B cell (primary cell): ENCODE results near the gene SELENOS. TPM values are rescaled to one million over a fixed set of nuclear protein-coding genes. Genes with fewer than 3 reads are reported as not detected.

Experiments used
- ATAC-seq: fragments of 200-7000 bp; cut with Tn5 transposase; one replicate; pipeline ENCODE4 v1.10.0; 2021; ENCODE audit warnings: low read depth, mild to moderate bottlenecking, moderate number of reproducible peaks, moderate library complexity
- CTCF ChIA-PET: fragments of 350-600 bp; sonication (Branson Sonifier 250); formaldehyde crosslinking; loops from one replicate; lab custom pipeline; 2021; ENCODE audit warnings: antibody characterized with exemption, inconsistent platforms; lab: Charles Lee
- POLR2A ChIA-PET: fragments of 350-600 bp; sonication (Branson Sonifier 250); formaldehyde crosslinking; loops from one replicate; lab custom pipeline; 2021; ENCODE audit warnings: antibody characterized with exemption; lab: Charles Lee
- DNase-seq: peaks from one replicate; pipeline ENCODE4 v3.0.0; 2013
- H2AFZ ChIP-seq: 2 replicates; pipeline ENCODE4 v1.6.1; 2012; ENCODE audit warnings: mild to moderate bottlenecking, low read depth, low read length; ENCODE audit not compliant: insufficient read depth, poor library complexity, severe bottlenecking
- H3K27ac ChIP-seq, 2 donors: 1 replicate in 1 of 2; 2 replicates in 1 of 2; pipeline ENCODE4 v1.5.1; 2012 to 2013; ENCODE audit warnings: low read length in 2 of 2, mild to moderate bottlenecking in 2 of 2, moderate library complexity in 1 of 2
- H3K27me3 ChIP-seq, 4 experiments: fragments of 200-600 bp in 1 of 4; sonication (generic) in 1 of 4; replicated peaks in 1 of 4; 1 replicate in 2 of 4; 2 replicates in 2 of 4; pipeline versions ENCODE4 v1.6.1 to v1.7.0; 2013 to 2016; ENCODE audit warnings: low read length in 3 of 4, mild to moderate bottlenecking in 2 of 4, mixed read lengths in 1 of 4, moderate library complexity in 1 of 4; ENCODE audit not compliant: insufficient read depth in 4 of 4, control insufficient read depth in 3 of 4; ENCODE audit errors: control extremely low read depth in 1 of 4
- H3K36me3 ChIP-seq, 2 experiments: replicated peaks in 1 of 2; 1 replicate in 1 of 2; 2 replicates in 1 of 2; pipeline versions ENCODE4 v1.6.1 to v1.7.1; 2013; ENCODE audit warnings: low read length in 1 of 2; ENCODE audit not compliant: insufficient read depth in 2 of 2, control insufficient read depth in 1 of 2; ENCODE audit errors: control extremely low read depth in 1 of 2, extremely low read depth in 1 of 2
- H3K4me1 ChIP-seq, 2 donors: fragments of 200-600 bp in 1 of 2; sonication (generic) in 1 of 2; 1 replicate in 1 of 2; 2 replicates in 1 of 2; pipeline versions ENCODE4 v1.5.1 to v1.6.1; 2013 to 2017; ENCODE audit warnings: low read length in 2 of 2; ENCODE audit not compliant: control insufficient read depth in 2 of 2, insufficient read depth in 2 of 2
- H3K4me2 ChIP-seq: replicated peaks from 2 replicates; pipeline ENCODE3; 2012; ENCODE audit warnings: mild to moderate bottlenecking, low read depth, low read length; ENCODE audit not compliant: poor library complexity, severe bottlenecking
- H3K4me3 ChIP-seq, 5 experiments: fragments of 200-600 bp in 1 of 5; sonication (generic) in 1 of 5; 1 replicate in 3 of 5; 2 replicates in 2 of 5; pipeline versions ENCODE4 v1.5.1 to v1.7.0; 2011 to 2016; ENCODE audit warnings: low read length in 4 of 5, mild to moderate bottlenecking in 4 of 5, low read depth in 2 of 5, control low read depth in 1 of 5, moderate library complexity in 1 of 5; ENCODE audit not compliant: insufficient read depth in 1 of 5; ENCODE audit errors: control extremely low read depth in 1 of 5, extremely low read depth in 1 of 5
- H3K79me2 ChIP-seq: fragments of 200-600 bp; sonication (generic); one replicate; pipeline ENCODE4 v1.6.0; 2016; ENCODE audit warnings: low read length; ENCODE audit not compliant: control insufficient read depth, insufficient read depth
- H3K9ac ChIP-seq: fragments of 200-600 bp; sonication (generic); 2 replicates; pipeline ENCODE4 v1.6.1; 2017; ENCODE audit warnings: mild to moderate bottlenecking, low read length, moderate library complexity
- H3K9me3 ChIP-seq, 3 donors: one replicate each; pipeline versions ENCODE4 v1.6.1 to v1.7.1; 2013; ENCODE audit warnings: low read length in 2 of 3; ENCODE audit not compliant: control insufficient read depth in 2 of 3, insufficient read depth in 1 of 3; ENCODE audit errors: control extremely low read depth in 1 of 3
- H4K20me1 ChIP-seq: 2 replicates; pipeline ENCODE4 v1.6.0; 2012; ENCODE audit warnings: mild to moderate bottlenecking, low read length; ENCODE audit not compliant: insufficient read depth, control insufficient read depth, poor library complexity, severe bottlenecking
- H3K27ac Mint-ChIP-seq: one replicate; pipeline ENCODE4 v1.8.0; 2021; ENCODE audit warnings: mixed read lengths
- H3K27me3 Mint-ChIP-seq: one replicate; pipeline ENCODE4 v1.8.0; 2021; ENCODE audit warnings: mixed read lengths
- H3K4me1 Mint-ChIP-seq: one replicate; pipeline ENCODE4 v1.8.0; 2021; ENCODE audit warnings: mixed read lengths
- H3K4me3 Mint-ChIP-seq: one replicate; pipeline ENCODE4 v1.8.0; 2021; ENCODE audit warnings: mixed read lengths
- H3K9me3 Mint-ChIP-seq: one replicate; pipeline ENCODE4 v1.8.0; 2022; ENCODE audit warnings: mixed read lengths; ENCODE audit not compliant: insufficient read depth
- EZH2 ChIP-seq: IDR thresholded peaks from 2 replicates; pipeline ENCODE4 v1.6.1; 2012; ENCODE audit warnings: borderline replicate concordance, low read depth, mild to moderate bottlenecking, moderate library complexity, low read length; ENCODE audit not compliant: insufficient read depth, poor library complexity, severe bottlenecking
- WGBS: methylation state at CpG from one replicate; pipeline ENCODE4 v1.1.5; 2013; ENCODE audit warnings: missing lambda C conversion rate; ENCODE audit not compliant: insufficient coverage; 5-methylcytosine and 5-hydroxymethylcytosine counted together
- intact Hi-C: fragments of 100-400 bp; cut with micrococcal nuclease; formaldehyde crosslinking; loops from one replicate; pipeline ENCODE4 v1.10.0; 2022
- polyA plus RNA-seq: library from polyadenylated mRNA; depleted of rRNA; stranded (reverse); fragments of >200 nt; gene quantifications from 2 replicates; pipeline ENCODE4 v1.2.3, GENCODE V29; 2012
- total RNA-seq, 2 donors: library from RNA; stranded (reverse); fragments of 120-200 nt in 1 of 2; gene quantifications; 1 replicate in 1 of 2; 2 replicates in 1 of 2; pipeline versions ENCODE4 v1.2.3 to v1.2.4, GENCODE V29; 2013 to 2022
- TF ChIP-seq, protein P1 (sequence below): fragments of 200-600 bp; IDR thresholded peaks from one replicate; pipeline ENCODE4 v1.8.0; 2022; ENCODE audit warnings: antibody characterized with exemption, mild to moderate bottlenecking

The SELENOS gene
- total and polyA plus RNA-seq, 2 donors (not counting 1 experiment from before 2014, with no cell fraction given): 14.2 to 26.8 TPM

DNA sequence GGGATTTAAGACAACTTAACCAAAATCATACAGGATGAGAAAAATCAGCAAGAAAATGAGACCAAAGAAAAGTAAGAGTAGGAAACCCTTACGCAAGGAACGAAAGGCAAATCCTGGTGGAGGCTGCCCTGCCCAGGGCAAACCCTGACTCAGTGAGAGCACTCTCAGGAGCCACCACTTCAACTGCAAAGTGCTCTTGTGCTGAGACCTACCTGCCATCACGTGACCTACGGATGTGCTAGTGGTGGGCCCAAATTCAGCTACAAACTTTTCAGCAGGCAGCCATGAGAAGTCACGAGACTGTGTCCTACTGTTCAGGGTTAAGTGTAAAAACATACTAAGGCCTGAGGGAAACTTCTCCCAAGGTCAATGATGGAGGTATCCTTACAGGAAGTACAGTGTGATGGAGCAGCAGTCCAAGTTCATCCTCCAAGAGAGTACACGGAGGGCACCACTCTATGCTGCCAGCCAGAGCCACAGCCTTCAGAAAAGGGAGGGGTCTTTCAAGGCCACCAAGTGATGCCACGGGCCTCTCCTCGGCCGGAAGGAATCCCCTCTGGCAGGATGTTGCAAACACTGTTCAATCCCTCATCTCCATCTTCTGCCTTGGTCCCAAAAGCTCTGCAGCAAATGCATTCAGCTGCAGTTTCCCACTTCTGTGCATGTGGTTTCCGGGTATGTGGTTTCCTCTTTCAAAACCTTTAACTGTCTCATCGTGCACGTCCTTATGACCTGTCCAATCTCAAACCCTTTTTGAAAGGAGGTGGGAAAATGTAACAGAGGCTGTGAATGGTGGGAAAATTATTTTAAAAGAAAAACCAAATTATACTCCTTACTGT, 34.9 kb downstream of the SELENOS start:
- H3K4me2 ChIP-seq: peak overlapping the region; percentile 71
- peaks cover 17% of the 10 kb centered on the region for H4K20me1 ChIP-seq
- H3K4me1 ChIP-seq: peaks cover 74% of the 10 kb centered on the region in 2 donors
- H3K27ac Mint-ChIP-seq: peak overlapping the region; percentile 73
- no peaks in the 10 kb centered on the region for H3K27me3 Mint-ChIP-seq
- H3K36me3 ChIP-seq: no peaks in the 10 kb centered on the region
- peak overlapping the region; percentile 3 to 41 (median 16) for H3K4me3 ChIP-seq
- peaks cover 84% of the 10 kb centered on the region for H3K4me1 Mint-ChIP-seq
- H3K9ac ChIP-seq: peak overlapping the region; percentile 43
- H2AFZ ChIP-seq: peak overlapping the region; percentile 40
- peak; percentile 83 for ATAC-seq
- POLR2A ChIA-PET: interaction anchor here (1.6 kb wide), 1 partner anchor 9 kb away, joined by 10 read pairs; the partner anchor contains the start of gene CHSY1
- 24% methylated on average over 9 of the region's 12 CpGs for WGBS
- peaks cover 89% of the 10 kb centered on the region for H3K79me2 ChIP-seq
- intact Hi-C loops: loop anchor here (1.0 to 2.0 kb wide), 3 partner anchors 10 to 640 kb away; partner anchors contain the start of genes ASB7, CHSY1 and LINS1
- CTCF ChIA-PET: interaction anchor here (0.7 to 6.8 kb wide), 4 partner anchors 10 to 121 kb away, joined by 4 to 33 read pairs (median 9); partner anchors contain the start of gene CHSY1
- no peaks in the 10 kb centered on the region for H3K9me3 Mint-ChIP-seq
- no peaks in the 10 kb centered on the region for H3K9me3 ChIP-seq
- H3K27ac ChIP-seq: peak overlapping the region in 1 of 2 donors; percentile 46
- peak overlapping the region; percentile 66 for H3K4me3 Mint-ChIP-seq
- DNase-seq: peak; percentile 82
- TF ChIP-seq EZH2: no peak
- TF ChIP-seq, protein P1, sequence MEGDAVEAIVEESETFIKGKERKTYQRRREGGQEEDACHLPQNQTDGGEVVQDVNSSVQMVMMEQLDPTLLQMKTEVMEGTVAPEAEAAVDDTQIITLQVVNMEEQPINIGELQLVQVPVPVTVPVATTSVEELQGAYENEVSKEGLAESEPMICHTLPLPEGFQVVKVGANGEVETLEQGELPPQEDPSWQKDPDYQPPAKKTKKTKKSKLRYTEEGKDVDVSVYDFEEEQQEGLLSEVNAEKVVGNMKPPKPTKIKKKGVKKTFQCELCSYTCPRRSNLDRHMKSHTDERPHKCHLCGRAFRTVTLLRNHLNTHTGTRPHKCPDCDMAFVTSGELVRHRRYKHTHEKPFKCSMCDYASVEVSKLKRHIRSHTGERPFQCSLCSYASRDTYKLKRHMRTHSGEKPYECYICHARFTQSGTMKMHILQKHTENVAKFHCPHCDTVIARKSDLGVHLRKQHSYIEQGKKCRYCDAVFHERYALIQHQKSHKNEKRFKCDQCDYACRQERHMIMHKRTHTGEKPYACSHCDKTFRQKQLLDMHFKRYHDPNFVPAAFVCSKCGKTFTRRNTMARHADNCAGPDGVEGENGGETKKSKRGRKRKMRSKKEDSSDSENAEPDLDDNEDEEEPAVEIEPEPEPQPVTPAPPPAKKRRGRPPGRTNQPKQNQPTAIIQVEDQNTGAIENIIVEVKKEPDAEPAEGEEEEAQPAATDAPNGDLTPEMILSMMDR: no peak
- H3K27me3 ChIP-seq: no peaks in the 10 kb centered on the region

DNA sequence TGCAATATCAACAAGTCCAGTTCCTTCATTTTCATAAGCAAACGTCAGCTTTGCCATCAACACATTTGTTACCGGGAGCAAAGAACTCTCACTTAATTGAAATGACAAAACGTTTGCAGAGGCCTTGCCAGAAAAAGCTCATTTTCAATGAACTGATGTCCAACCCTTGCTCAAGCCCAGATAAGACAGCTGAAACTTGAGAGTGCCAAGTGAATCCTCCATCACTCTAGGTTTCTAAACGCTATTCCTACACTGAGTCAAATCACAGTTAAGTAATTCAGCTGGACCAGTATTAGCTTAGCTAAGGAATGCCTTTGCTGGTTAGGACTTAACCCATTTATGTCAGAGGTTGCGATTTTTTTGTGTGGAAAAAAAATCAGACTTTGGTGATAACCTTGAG, 36.9 kb downstream of the SELENOS start:
- H3K79me2 ChIP-seq: peaks cover 93% of the 10 kb centered on the region
- DNase-seq (no peak), ATAC-seq (no peak)
- Mint-ChIP-seq H3K9me3 (no peaks in the 10 kb centered on the region), H3K27me3 (no peaks in the 10 kb centered on the region), H3K27ac (no peak overlapping the region), H3K4me3 (no peak overlapping the region), H3K4me1 (peaks cover 67% of the 10 kb centered on the region)
- no peak overlapping the region for H3K4me2 ChIP-seq
- no peak overlapping the region for H3K9ac ChIP-seq
- peaks cover under 1 to 3% of the 10 kb centered on the region in 2 experiments for H3K36me3 ChIP-seq
- no peak overlapping the region for H3K27ac ChIP-seq
- no peak overlapping the region for H3K4me3 ChIP-seq
- peaks cover 53 to 54% of the 10 kb centered on the region in 2 donors for H3K4me1 ChIP-seq
- H3K9me3 ChIP-seq: no peaks in the 10 kb centered on the region
- WGBS: 81% methylated on average over 4 of the region's 5 CpGs
- H4K20me1 ChIP-seq: peaks cover 19% of the 10 kb centered on the region
- intact Hi-C loops: no loop called here
- no peak for TF ChIP-seq EZH2
- TF ChIP-seq, protein P1: no peak
- ChIA-PET CTCF (interaction anchor here (1.2 to 2.9 kb wide), 5 partner anchors 11 to 226 kb away, joined by 3 to 12 read pairs (median 7); partner anchors contain the start of gene CHSY1), POLR2A (no interaction called here)
- H3K27me3 ChIP-seq: no peaks in the 10 kb centered on the region
- H2AFZ ChIP-seq: no peak overlapping the region
